ENCODE results near the gene ELL2. TPM values are rescaled to one million over a fixed set of nuclear protein-coding genes. Genes with fewer than 3 reads are reported as not detected.

Gene ELL2
- total and polyA plus RNA-seq, 2 of the 13 experiments (the other 11 are each of a cell fraction or from before 2014, with no cell fraction given): 78.9 to 97.1 TPM

- H4K20me1 ChIP-seq (ENCODE audit: insufficient read depth, low read length): peaks cover 67% of the 10 kb centered on the region
- DNase-seq (ENCODE audit: low spot score): peak; percentile 73
- TF ChIP-seq ZNF44 (CRISPR knock-in tag; IDR thresholded peaks at IDR 0.05) (no peak), BCL6 (CRISPR knock-in tag; IDR thresholded peaks at IDR 0.05) (0 out of 2 replicates have a peak, but pooled peaks have one; percentile 30), SP5 (CRISPR knock-in tag; IDR thresholded peaks at IDR 0.05; ENCODE audit: borderline replicate concordance, low read depth) (peak; percentile 64), NCOA2 (CRISPR knock-in tag; IDR thresholded peaks at IDR 0.05) (peak; percentile 34; the same call in 1 of the 2 replicates), THAP11 (CRISPR knock-in tag; IDR thresholded peaks at IDR 0.05) (peak; percentile 12; the same call in 1 of the 2 replicates), FOXK2 (IDR thresholded peaks at IDR 0.05) (0 out of 2 replicates have a peak, but pooled peaks have one; percentile 18), NR2F2 (IDR thresholded peaks at IDR 0.05; ENCODE audit: borderline replicate concordance, low read depth) (0 out of 2 replicates have a peak, but pooled peaks have one; percentile 27), GATAD1 (CRISPR knock-in tag; IDR thresholded peaks at IDR 0.05) (no peak), FOXA1 (IDR thresholded peaks at IDR 0.05) (no peak), FOXA1 (CRISPR knock-in tag; IDR thresholded peaks at IDR 0.05) (peak; percentile 52), ARID5B (CRISPR knock-in tag; IDR thresholded peaks at IDR 0.05) (peak; percentile 62; the same call in 1 of the 2 replicates), TEAD3 (CRISPR knock-in tag; optimal IDR thresholded peaks at IDR 0.05; ENCODE audit: borderline replicate concordance) (peak; percentile 53), POLR2AphosphoS5 (IDR thresholded peaks at IDR 0.05; ENCODE audit: low read depth, low read length) (0 out of 2 replicates have a peak, but pooled peaks have one; percentile 2), MED1 (CRISPR knock-in tag; IDR thresholded peaks at IDR 0.05) (peak; percentile 27; the same call in 1 of the 2 replicates), ZSCAN29 (CRISPR knock-in tag; conservative IDR thresholded peaks at IDR 0.05) (0 out of 2 replicates have a peak, but pooled peaks have one; percentile 29), STAG1 (CRISPR knock-in tag; IDR thresholded peaks at IDR 0.05) (peak; percentile 15; the same call in 1 of the 2 replicates), ZNF362 (CRISPR knock-in tag; IDR thresholded peaks at IDR 0.05; ENCODE audit: borderline replicate concordance) (0 out of 2 replicates have a peak, but pooled peaks have one; percentile 27), SOX13 (IDR thresholded peaks at IDR 0.05) (peak; percentile 35; the same call in 1 of the 2 replicates), SOX13 (CRISPR knock-in tag; conservative IDR thresholded peaks at IDR 0.05 in 1 of 2, IDR thresholded peaks at IDR 0.05 in 1 of 2) (peak in 1 of 2 experiments; percentile 73; a peak in 2 of 4 replicates)
Measured at GRCh38 chr5:95959051-95959887, 2.4 kb downstream of the ELL2 start.

More at GRCh38 chr5:95959051-95959887, 2.4 kb downstream of the ELL2 start:
- POLR2A ChIA-PET: interaction anchor here (0.6 to 7.2 kb wide), 15 partner anchors 9 to 377 kb away, joined by 3 to 125 read pairs (median 4); partner anchors contain the start of gene RFESD
- no TSS peak for BruUV-seq (replicated peaks)
- CTCF ChIA-PET (ENCODE audit: low intra/inter-chr PET ratio, low total read pairs): no interaction called here
- intact Hi-C loops (cut with micrococcal nuclease; ENCODE audit: unreplicated experiment) (loop anchor here (2.0 kb wide), 2 partner anchors 96 to 166 kb away; no protein-coding TSS in a partner anchor), in situ Hi-C loops (cut with HindIII; ENCODE audit: extremely low pct_ligation_motif_present, low pct_unique_long_range_greater_than_20kb) (loop anchor here (5.0 kb wide), 1 partner anchor 102 kb away; no protein-coding TSS in a partner anchor)
- H3K4me1 ChIP-seq (ENCODE audit: insufficient read depth, low read length): peaks cover 58% of the 10 kb centered on the region
- ATAC-seq (peak; percentile 21), FAIRE-seq (peak; percentile 44)
- H3K27me3 ChIP-seq (ENCODE audit: control insufficient read depth in 1 of 2, insufficient read depth in 2 of 2, low read length in 2 of 2): peaks cover 0 to 6% of the 10 kb centered on the region in 2 experiments; a peak in 1 of 5 replicates
- H3K4me3 ChIP-seq (replicated peaks in 1 of 3; ENCODE audit: insufficient read depth in 1 of 3, low read depth in 2 of 3, low read length in 3 of 3): peak overlapping the region; percentile 94 to 100 (median 99)
- peak overlapping the region; percentile 89 for H3K27ac ChIP-seq (ENCODE audit: extremely low read length, insufficient read depth, low read length)
- H3K36me3 ChIP-seq (replicated peaks in 1 of 2; ENCODE audit: control insufficient read depth in 1 of 2, insufficient read depth in 2 of 2, low read length in 2 of 2): peaks cover 6 to 28% of the 10 kb centered on the region in 2 experiments
- H3K9ac ChIP-seq (ENCODE audit: insufficient read depth, low read depth, low read length): peak overlapping the region; percentile 99
- no peaks in the 10 kb centered on the region for H3K9me3 ChIP-seq (ENCODE audit: low read length)
- peaks cover 88% of the 10 kb centered on the region for H3K79me2 ChIP-seq (ENCODE audit: insufficient read depth, low read length)
- no peak overlapping the region for H2AFZ ChIP-seq (ENCODE audit: low read length)
- 3% methylated on average over 9 of the region's 9 CpGs for WGBS (ENCODE audit: low lambda C conversion rate)
- H3K4me2 ChIP-seq (ENCODE audit: low read depth, low read length): peak overlapping the region; percentile 91

All from HepG2 (cell line).